22Rv1 (cell line): ENCODE measurements around the gene TIE1.

Source experiments
- ZFX ChIP-seq: fragments of 450-650 bp; IDR thresholded peaks from 2 replicates; pipeline ENCODE4 v1.6.1; 2017; ENCODE audit warnings: antibody characterized with exemption, borderline replicate concordance
- TF ChIP-seq, protein P1 (sequence below): fragments of 450-650 bp; IDR thresholded peaks from 2 replicates; pipeline ENCODE4 v1.5.1; 2017; ENCODE audit warnings: mild to moderate bottlenecking

DNA sequence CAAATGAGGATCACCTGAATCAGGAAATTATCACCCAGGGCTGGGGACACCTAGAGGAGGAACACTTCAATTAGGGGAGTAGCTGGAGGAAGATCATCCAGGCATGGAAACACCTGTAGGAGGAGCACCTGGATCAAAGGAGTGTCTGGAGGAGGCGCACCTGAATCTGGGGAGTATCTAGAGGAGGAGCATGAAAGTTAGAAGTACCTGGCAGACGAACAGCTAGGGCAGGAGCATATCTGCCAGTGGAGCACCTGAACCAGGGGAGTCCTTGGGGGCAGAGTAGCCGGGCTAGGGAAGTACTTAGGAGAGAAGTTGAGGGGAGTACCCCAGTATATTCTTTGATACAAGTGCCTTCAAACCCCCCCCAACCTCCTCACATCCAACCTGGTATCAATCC, 16.7 kb upstream of the TIE1 start:
- TF ChIP-seq, protein P1, sequence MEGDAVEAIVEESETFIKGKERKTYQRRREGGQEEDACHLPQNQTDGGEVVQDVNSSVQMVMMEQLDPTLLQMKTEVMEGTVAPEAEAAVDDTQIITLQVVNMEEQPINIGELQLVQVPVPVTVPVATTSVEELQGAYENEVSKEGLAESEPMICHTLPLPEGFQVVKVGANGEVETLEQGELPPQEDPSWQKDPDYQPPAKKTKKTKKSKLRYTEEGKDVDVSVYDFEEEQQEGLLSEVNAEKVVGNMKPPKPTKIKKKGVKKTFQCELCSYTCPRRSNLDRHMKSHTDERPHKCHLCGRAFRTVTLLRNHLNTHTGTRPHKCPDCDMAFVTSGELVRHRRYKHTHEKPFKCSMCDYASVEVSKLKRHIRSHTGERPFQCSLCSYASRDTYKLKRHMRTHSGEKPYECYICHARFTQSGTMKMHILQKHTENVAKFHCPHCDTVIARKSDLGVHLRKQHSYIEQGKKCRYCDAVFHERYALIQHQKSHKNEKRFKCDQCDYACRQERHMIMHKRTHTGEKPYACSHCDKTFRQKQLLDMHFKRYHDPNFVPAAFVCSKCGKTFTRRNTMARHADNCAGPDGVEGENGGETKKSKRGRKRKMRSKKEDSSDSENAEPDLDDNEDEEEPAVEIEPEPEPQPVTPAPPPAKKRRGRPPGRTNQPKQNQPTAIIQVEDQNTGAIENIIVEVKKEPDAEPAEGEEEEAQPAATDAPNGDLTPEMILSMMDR = no peak
- no peak for TF ChIP-seq ZFX
